Urinary bladder (tissue), 4 donors: ENCODE data around the gene PPP1R1A. TPM values are rescaled to one million over a fixed set of nuclear protein-coding genes. Genes with fewer than 3 reads are reported as not detected.

ENCODE experiments used
- DNase-seq: peaks from one replicate; pipeline ENCODE4 v3.0.0-alpha.2; 2015; ENCODE audit errors: extremely low spot score
- H3K27ac ChIP-seq: one replicate; pipeline ENCODE4 v1.5.1; 2013; ENCODE audit warnings: low read depth, mild to moderate bottlenecking, moderate library complexity
- H3K36me3 ChIP-seq: one replicate; pipeline ENCODE4 v1.6.1; 2013; ENCODE audit warnings: mild to moderate bottlenecking, moderate library complexity; ENCODE audit not compliant: insufficient read depth
- H3K4me1 ChIP-seq: one replicate; pipeline ENCODE4 v1.6.1; 2013; ENCODE audit warnings: mild to moderate bottlenecking, moderate library complexity; ENCODE audit not compliant: insufficient read depth
- H3K4me3 ChIP-seq: one replicate; pipeline ENCODE4 v1.5.1; 2013; ENCODE audit warnings: low read depth, low read length
- WGBS: extraction: QIAGEN DNeasy Blood & Tissue Kit; methylation state at CpG from one replicate; pipeline ENCODE4 v1.1.7; 2013; 5-methylcytosine and 5-hydroxymethylcytosine counted together
- polyA plus RNA-seq: library from polyadenylated mRNA; stranded (reverse); fragments of 200-250 nt; gene quantifications from one replicate; pipeline ENCODE4 v1.2.3, GENCODE V29; 2013
- total RNA-seq: library from RNA; depleted of rRNA; stranded (reverse); fragments of >200 nt; gene quantifications from one replicate; pipeline ENCODE4 v1.2.3, GENCODE V29; 2014
- donor health status: healthy with polysubstance abuse.
- donor health status: healthy.

The PPP1R1A gene
- total and polyA plus RNA-seq, 2 donors, result 1.6 to 2.5 TPM

DNA sequence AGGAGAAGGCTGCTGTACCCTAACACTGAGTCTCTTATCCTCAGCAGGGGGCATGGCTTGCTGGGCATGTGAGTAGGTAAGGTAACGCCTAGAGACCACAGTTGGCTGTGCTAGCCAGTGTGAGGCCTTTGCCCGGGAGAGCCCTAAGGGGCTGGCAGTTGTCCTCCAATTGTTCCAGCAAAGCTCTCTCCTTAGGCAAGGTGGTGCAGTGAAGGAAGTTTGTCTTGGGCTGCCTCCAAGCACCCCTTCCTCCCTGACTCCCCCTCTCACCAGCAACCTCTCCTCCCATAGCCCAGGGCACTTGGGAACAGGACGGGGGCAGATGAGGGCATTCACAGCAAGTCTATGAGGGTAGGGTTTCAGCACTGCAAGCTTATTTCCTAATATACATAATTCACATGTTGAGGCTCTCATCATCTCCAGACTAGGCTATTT, 23.3 kb upstream of the PPP1R1A start:
- 78% methylated on average over 3 of the region's 3 CpGs for WGBS
- no peak overlapping the region for H3K27ac ChIP-seq
- H3K36me3 ChIP-seq, result no peaks in the 10 kb centered on the region
- no peak overlapping the region for H3K4me3 ChIP-seq
- no peaks in the 10 kb centered on the region for H3K4me1 ChIP-seq
- DNase-seq, result no peak

DNA sequence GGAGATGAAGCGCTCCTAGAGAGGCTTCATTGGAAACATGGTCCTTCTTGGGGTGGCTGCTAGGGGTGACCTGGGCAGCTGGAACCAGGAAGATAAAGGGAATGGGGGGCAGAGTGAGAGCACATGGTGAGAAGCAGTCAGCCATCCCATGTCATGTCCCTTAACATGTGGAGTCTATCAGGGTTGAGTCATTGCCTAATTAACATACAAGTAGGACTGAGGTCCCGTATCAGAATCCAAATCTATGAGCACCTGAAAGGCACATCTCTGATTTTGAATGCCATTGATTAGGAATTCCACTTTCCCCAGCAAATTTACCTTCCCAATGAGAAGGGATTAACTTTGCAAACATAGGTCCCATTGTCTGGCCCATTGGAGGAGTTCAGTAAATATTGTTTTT, 20.3 kb upstream of the PPP1R1A start:
- 86% methylated on average over 2 of the region's 2 CpGs for WGBS
- no peaks in the 10 kb centered on the region for H3K4me1 ChIP-seq
- DNase-seq, result no peak

GRCh38 chr12:54608156-54608555, 19.7 kb upstream of the PPP1R1A start:
- Histone ChIP-seq H3K4me1 (no peaks in the 10 kb centered on the region), H3K4me3 (no peak overlapping the region)
- no peak for DNase-seq

More for the DNA sequence above, 20.3 kb upstream of the PPP1R1A start:
- Histone ChIP-seq H3K36me3 (no peaks in the 10 kb centered on the region), H3K27ac (no peak overlapping the region), H3K4me3 (no peak overlapping the region)

GRCh38 chr12:54606556-54606955, 18.1 kb upstream of the PPP1R1A start:
- H3K4me3 ChIP-seq, result no peak overlapping the region
- DNase-seq, result no peak
- H3K36me3 ChIP-seq, result no peaks in the 10 kb centered on the region
- H3K27ac ChIP-seq, result no peak overlapping the region
- H3K4me1 ChIP-seq, result no peaks in the 10 kb centered on the region
- 53% methylated on average over 4 of the region's 4 CpGs for WGBS

More at GRCh38 chr12:54608156-54608555, 19.7 kb upstream of the PPP1R1A start:
- WGBS, result 56% methylated on average over 6 of the region's 6 CpGs
- H3K36me3 ChIP-seq, result no peaks in the 10 kb centered on the region
- H3K27ac ChIP-seq, result no peak overlapping the region

DNA sequence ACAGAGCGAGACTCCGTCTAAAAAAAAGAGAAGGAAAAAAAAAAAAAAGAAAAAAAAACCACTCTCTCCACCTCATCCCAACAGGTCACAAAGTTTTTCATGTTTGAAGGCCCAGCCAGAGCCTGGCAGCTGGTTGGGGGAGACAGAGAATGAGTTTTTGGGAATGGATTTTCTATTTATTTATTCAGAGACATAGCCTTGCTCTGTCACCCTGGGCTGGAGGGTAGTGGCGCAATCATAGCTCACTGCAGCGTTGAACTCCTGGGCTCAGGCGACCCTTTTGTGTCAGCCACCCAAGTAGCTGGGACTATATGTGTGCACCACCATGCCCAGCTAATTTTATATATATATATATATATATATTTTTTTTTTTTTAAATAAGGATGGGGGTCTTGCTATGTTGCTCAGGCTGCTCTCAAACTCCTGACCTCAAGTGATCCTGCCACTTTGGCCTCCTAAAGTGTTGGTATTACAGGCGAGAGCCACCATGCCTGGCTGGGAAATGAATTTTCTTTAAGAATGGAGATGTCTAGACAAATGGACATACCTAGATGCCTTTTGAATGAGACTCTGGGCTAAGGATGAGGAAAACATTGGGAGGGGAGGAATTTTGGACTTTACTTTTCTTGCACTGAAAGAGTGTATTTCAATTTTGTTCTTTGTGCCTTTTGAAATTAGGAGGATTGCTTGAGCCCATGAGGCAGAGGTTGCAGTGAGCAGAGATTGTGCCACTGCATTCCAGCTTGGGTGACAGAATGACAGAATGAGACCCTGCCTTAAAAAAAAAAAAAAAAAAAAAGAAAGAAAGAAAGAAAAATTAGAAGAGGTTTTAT, 16.9 kb upstream of the PPP1R1A start:
- Histone ChIP-seq H3K4me3 (no peak overlapping the region), H3K4me1 (no peaks in the 10 kb centered on the region), H3K36me3 (no peaks in the 10 kb centered on the region), H3K27ac (no peak overlapping the region)
- 97% methylated on average over 6 of the region's 6 CpGs for WGBS
- DNase-seq, result no peak

- DNase-seq, result no peak
- WGBS, result 91% methylated on average over 4 of the region's 4 CpGs
- no peak overlapping the region for H3K27ac ChIP-seq
- no peaks in the 10 kb centered on the region for H3K4me1 ChIP-seq
- H3K36me3 ChIP-seq, result no peaks in the 10 kb centered on the region
- H3K4me3 ChIP-seq, result no peak overlapping the region
Observed at GRCh38 chr12:54604436-54604835, 16.0 kb upstream of the PPP1R1A start.

DNA sequence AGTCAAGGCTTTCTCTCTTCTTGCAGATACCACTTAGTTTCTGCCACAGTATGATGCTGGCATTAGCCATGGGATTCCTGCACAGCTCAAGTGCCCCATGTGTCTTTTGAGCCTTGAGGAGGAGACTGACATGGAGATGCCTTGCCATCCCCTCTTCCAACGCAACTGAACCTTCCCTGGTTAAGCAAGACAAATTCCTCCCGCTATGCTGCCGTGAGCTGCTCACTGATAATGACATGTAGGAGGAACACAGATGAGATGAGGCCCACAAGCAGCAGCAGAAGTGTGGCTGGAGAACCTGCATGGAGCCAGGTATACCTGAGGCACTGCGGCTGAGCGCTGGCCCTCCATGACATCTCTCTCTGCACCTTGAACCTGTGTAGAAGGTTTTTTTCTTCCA, 15.4 kb upstream of the PPP1R1A start:
- WGBS, result 92% methylated on average over 5 of the region's 5 CpGs
- no peaks in the 10 kb centered on the region for H3K4me1 ChIP-seq
- no peaks in the 10 kb centered on the region for H3K36me3 ChIP-seq
- DNase-seq, result no peak
- H3K4me3 ChIP-seq, result no peak overlapping the region
- H3K27ac ChIP-seq, result no peak overlapping the region

DNA sequence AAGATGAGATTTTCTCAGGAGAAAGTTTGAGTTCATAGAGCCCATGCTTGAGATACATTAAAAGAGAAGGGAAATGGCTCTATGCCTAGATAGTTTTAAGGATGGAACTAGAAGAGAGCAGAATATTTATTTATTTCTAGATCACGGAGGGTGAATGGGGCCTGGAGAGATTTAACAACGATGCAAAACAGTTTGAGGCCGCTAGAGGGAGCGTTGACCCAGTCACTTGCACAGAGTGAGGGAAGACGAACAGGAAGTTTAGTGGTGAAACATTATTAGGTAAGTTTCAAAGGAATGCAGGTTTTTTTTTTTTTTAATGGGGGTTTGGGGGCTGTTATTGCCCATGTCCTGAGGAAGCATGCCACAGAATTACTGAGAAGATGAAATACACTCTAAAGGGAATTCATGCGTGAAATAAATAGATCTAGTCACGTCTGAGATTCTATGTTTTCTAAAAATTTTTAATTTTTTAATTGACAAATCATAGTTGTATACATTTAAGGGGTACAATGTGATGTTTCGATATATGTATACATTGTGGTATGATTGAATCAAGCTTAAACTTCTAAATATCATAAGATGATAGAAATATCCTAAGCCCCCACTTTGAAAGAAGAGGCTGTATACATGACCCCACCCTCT, 14.8 kb upstream of the PPP1R1A start:
- H3K27ac ChIP-seq, result no peak overlapping the region
- DNase-seq, result peak; percentile 15
- 30% methylated on average over 8 of the region's 8 CpGs for WGBS
- no peaks in the 10 kb centered on the region for H3K36me3 ChIP-seq
- H3K4me1 ChIP-seq, result no peaks in the 10 kb centered on the region
- H3K4me3 ChIP-seq, result no peak overlapping the region

DNA sequence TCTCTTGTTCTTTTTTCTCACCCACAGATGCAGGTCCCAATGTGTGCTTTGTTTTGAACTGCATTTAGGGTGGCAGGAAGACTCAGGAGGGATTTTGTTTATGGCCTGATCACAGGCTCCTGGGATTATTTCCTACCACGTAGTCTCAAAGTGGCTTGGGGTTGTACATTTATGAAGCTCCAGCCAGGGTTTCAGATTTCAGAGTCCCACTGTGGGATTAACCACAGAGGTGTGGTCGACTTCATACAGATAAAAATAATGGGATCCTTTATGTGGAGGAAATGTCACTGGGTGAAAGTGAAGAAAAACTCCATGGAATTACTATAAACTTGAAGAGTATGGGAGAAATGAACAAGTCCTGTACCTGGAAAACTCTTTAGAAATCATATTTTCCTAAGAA, 14.2 kb upstream of the PPP1R1A start:
- 40% methylated on average over 2 of the region's 2 CpGs for WGBS
- DNase-seq, result no peak
- Histone ChIP-seq H3K36me3 (no peaks in the 10 kb centered on the region), H3K4me1 (no peaks in the 10 kb centered on the region), H3K4me3 (no peak overlapping the region), H3K27ac (no peak overlapping the region)

DNA sequence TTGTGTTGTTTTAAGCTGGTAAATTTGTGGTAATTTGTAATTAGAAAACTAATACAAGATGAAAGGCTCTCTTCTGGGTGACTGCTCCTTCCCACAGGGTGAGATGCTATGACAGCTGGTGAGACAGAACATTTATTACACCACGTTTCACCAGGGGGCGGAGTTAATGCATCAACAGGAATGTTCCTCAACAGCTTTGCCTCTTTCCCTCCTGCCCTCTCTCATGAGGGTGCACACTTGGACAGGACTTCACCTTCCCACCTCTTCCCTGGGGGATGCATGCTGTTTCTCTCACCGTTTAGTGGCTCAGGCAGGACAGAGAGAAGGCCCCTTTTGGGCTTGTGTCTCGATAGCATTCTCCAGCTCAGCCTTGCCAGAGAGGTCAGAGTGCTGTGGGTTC, 13.4 kb upstream of the PPP1R1A start:
- H3K4me3 ChIP-seq, result no peak overlapping the region
- H3K36me3 ChIP-seq, result no peaks in the 10 kb centered on the region
- no peaks in the 10 kb centered on the region for H3K4me1 ChIP-seq
- H3K27ac ChIP-seq, result no peak overlapping the region
- no peak for DNase-seq
- WGBS, result 58% methylated on average over 4 of the region's 4 CpGs

GRCh38 chr12:54598970-54599369, 10.5 kb upstream of the PPP1R1A start:
- 79% methylated on average over 5 of the region's 5 CpGs for WGBS
- Histone ChIP-seq H3K27ac (no peak overlapping the region), H3K36me3 (no peaks in the 10 kb centered on the region), H3K4me1 (no peaks in the 10 kb centered on the region), H3K4me3 (no peak overlapping the region)
- no peak for DNase-seq

DNA sequence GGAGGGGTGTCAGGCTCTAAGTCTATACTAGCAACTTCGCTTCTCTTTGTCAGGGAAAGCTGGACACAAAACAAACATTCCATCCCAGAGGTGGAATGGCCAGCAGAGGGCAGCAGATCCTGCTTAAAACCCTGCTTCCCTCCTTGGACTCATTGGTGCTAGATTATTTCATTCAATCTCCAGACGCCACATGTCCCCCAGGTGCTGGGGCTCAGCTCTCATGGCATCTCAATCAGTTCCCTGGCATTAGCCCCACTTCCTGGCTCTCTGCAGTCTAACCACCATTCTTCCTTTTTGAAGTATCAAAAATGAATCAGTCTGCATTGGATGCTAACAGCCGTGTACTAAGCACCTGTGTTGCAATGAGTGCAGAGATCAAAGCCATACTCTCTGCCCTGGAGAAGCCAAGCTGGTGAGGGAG, 8.1 kb upstream of the PPP1R1A start:
- 27% methylated on average over 3 of the region's 3 CpGs for WGBS
- Histone ChIP-seq H3K27ac (no peak overlapping the region), H3K4me3 (no peak overlapping the region), H3K36me3 (no peaks in the 10 kb centered on the region), H3K4me1 (no peaks in the 10 kb centered on the region)
- no peak for DNase-seq

DNA sequence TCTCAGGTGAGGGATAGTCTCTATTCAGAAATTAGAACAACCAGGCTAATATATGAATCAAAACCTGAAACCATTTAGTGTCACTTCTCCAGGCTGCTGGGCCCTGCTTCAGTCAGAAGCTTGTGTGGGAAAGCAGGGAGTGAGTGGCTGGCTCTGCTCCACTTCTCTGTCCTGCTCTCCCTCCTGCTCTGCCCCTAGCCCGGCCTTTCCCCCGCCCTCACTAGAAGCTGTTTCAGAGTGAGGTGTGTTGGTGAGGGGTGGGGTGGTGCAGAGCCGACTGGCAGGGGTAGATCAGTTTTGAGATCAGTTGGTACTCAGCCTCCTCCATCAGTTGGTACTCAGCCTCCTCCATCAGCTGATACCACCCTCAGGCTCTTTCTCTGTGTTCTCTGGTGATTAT, 7.0 kb upstream of the PPP1R1A start:
- Histone ChIP-seq H3K4me3 (no peak overlapping the region), H3K36me3 (no peaks in the 10 kb centered on the region), H3K4me1 (no peaks in the 10 kb centered on the region), H3K27ac (no peak overlapping the region)
- no peak for DNase-seq
- 75% methylated on average over 3 of the region's 3 CpGs for WGBS

- WGBS, result 72% methylated on average over 5 of the region's 5 CpGs
- Histone ChIP-seq H3K36me3 (no peaks in the 10 kb centered on the region), H3K4me1 (no peaks in the 10 kb centered on the region), H3K4me3 (no peak overlapping the region), H3K27ac (no peak overlapping the region)
- DNase-seq, result no peak
Observed at GRCh38 chr12:54593725-54594124, 5.3 kb upstream of the PPP1R1A start.
